H1 (cell line): ENCODE measurements around the gene GTF2H3. TPM values are rescaled to one million over a fixed set of nuclear protein-coding genes. Genes with fewer than 3 reads are reported as not detected.

Experiments
- CTCF ChIA-PET: fragments of 300-600 bp; sonication (Branson Sonifier 250); formaldehyde crosslinking; loops from one replicate; lab custom pipeline; 2021; ENCODE audit not compliant: partially characterized antibody; lab: Charles Lee
- POLR2A ChIA-PET: fragments of 300-600 bp; sonication (Branson Sonifier 250); formaldehyde crosslinking; loops from one replicate; lab custom pipeline; 2021; ENCODE audit warnings: inconsistent platforms; ENCODE audit not compliant: partially characterized antibody; lab: Charles Lee
- DNase-seq, 2 experiments: peaks; one replicate each; pipeline versions ENCODE4 v3.0.0 to v3.0.0-alpha.2; 2010 to 2022; ENCODE audit warnings: low spot score in 2 of 2, low read depth in 1 of 2, mixed read lengths in 1 of 2
- FAIRE-seq: peaks from 2 replicates; lab custom pipeline; 2011; peaks lifted over from hg19 to GRCh38; lab: Jason Lieb, UNC
- H2AFZ ChIP-seq: 2 replicates; pipeline ENCODE4 v1.8.1; 2012; ENCODE audit warnings: low read length, inconsistent platforms
- H2AK5ac ChIP-seq: 2 replicates; pipeline ENCODE4 v1.6.1; 2013; ENCODE audit warnings: low read depth, low read length
- H2BK120ac ChIP-seq: replicated peaks from 2 replicates; pipeline ENCODE3; 2013; ENCODE audit warnings: low read depth, low read length, inconsistent platforms
- H2BK12ac ChIP-seq: 2 replicates; pipeline ENCODE4 v1.6.1; 2013; ENCODE audit warnings: low read depth, low read length
- H2BK15ac ChIP-seq: 2 replicates; pipeline ENCODE4 v1.6.1; 2013; ENCODE audit warnings: low read length
- H2BK20ac ChIP-seq: 2 replicates; pipeline ENCODE4 v1.6.1; 2013; ENCODE audit warnings: low read length
- H2BK5ac ChIP-seq: 2 replicates; pipeline ENCODE4 v1.6.1; 2013; ENCODE audit warnings: low read depth, low read length
- H3K14ac ChIP-seq: 2 replicates; pipeline ENCODE4 v1.6.1; 2013; ENCODE audit warnings: inconsistent platforms; ENCODE audit not compliant: insufficient read length
- H3K18ac ChIP-seq: 2 replicates; pipeline ENCODE4 v1.6.1; 2013; ENCODE audit warnings: low read length; ENCODE audit errors: extremely low read depth
- H3K23ac ChIP-seq: 2 replicates; pipeline ENCODE4 v1.6.1; 2013; ENCODE audit warnings: inconsistent platforms; ENCODE audit not compliant: insufficient read length
- H3K23me2 ChIP-seq: 2 replicates; pipeline ENCODE4 v1.6.1; 2013; ENCODE audit warnings: low read depth, low read length
- H3K27ac ChIP-seq: 2 replicates; pipeline ENCODE4 v1.6.1; 2011; ENCODE audit warnings: low read depth, low read length, inconsistent platforms
- H3K27me3 ChIP-seq, 4 experiments: replicated peaks in 1 of 4; 1 replicate in 1 of 4; 2 replicates in 3 of 4; pipeline versions ENCODE4 v1.6.1 to v1.8.1; 2011 to 2013; ENCODE audit warnings: low read length in 3 of 4, mild to moderate bottlenecking in 3 of 4, inconsistent platforms in 2 of 4, mixed read lengths in 2 of 4, moderate library complexity in 1 of 4; ENCODE audit not compliant: control insufficient read depth in 3 of 4, insufficient read depth in 3 of 4; ENCODE audit errors: extremely low read depth in 1 of 4
- H3K36me3 ChIP-seq, 4 experiments: 2 replicates each; pipeline versions ENCODE4 v1.6.1 to v1.8.1; 2011 to 2013; ENCODE audit warnings: mild to moderate bottlenecking in 4 of 4, low read length in 3 of 4, moderate library complexity in 2 of 4, control low read depth in 1 of 4, inconsistent platforms in 1 of 4; ENCODE audit not compliant: insufficient read depth in 4 of 4, control insufficient read depth in 2 of 4
- H3K4ac ChIP-seq: replicated peaks from 2 replicates; pipeline ENCODE3; 2013; ENCODE audit warnings: low read length, low read depth, mixed read lengths, inconsistent platforms; ENCODE audit not compliant: insufficient read length
- H3K4me1 ChIP-seq, 4 experiments: replicated peaks in 1 of 4; 1 replicate in 1 of 4; 2 replicates in 3 of 4; pipeline versions ENCODE4 v1.6.1 to v1.8.1; 2011 to 2013; ENCODE audit warnings: low read length in 3 of 4, inconsistent platforms in 2 of 4, mixed read lengths in 1 of 4; ENCODE audit not compliant: insufficient read depth in 4 of 4, control insufficient read depth in 3 of 4
- H3K4me2 ChIP-seq, 2 experiments: 2 replicates each; pipeline versions ENCODE4 v1.6.1 to v1.8.1; 2011 to 2013; ENCODE audit warnings: low read depth in 2 of 2, low read length in 2 of 2, control low read depth in 1 of 2, inconsistent platforms in 1 of 2, mild to moderate bottlenecking in 1 of 2; ENCODE audit not compliant: insufficient read depth in 1 of 2
- H3K4me3 ChIP-seq, 4 experiments: fragments of 200-600, 300-600 bp in 1 of 4; sonication (generic), shearing (Covaris generic), sonication (Bioruptor Twin) in 1 of 4; 2 replicates each; pipeline versions ENCODE4 v1.5.1 to v1.8.1; 2011 to 2016; ENCODE audit warnings: low read length in 4 of 4, low read depth in 3 of 4, control low read depth in 2 of 4, inconsistent platforms in 2 of 4, mild to moderate bottlenecking in 2 of 4, mixed read lengths in 1 of 4, moderate library complexity in 1 of 4; ENCODE audit not compliant: insufficient read depth in 2 of 4; ENCODE audit errors: extremely low read depth in 1 of 4
- H3K56ac ChIP-seq: replicated peaks from 2 replicates; pipeline ENCODE3; 2013; ENCODE audit warnings: low read depth, mild to moderate bottlenecking, mixed read lengths, low read length, inconsistent platforms; ENCODE audit not compliant: insufficient read length
- H3K79me1 ChIP-seq: 2 replicates; pipeline ENCODE4 v1.6.1; 2013; ENCODE audit warnings: low read depth, low read length, control low read depth
- H3K79me2 ChIP-seq, 2 experiments: 2 replicates each; pipeline versions ENCODE4 v1.6.1 to v1.8.1; 2012 to 2013; ENCODE audit warnings: low read length in 2 of 2, mild to moderate bottlenecking in 2 of 2, inconsistent platforms in 1 of 2; ENCODE audit not compliant: insufficient read depth in 2 of 2, control insufficient read depth in 1 of 2
- H3K9ac ChIP-seq, 4 experiments: replicated peaks in 1 of 4; 1 replicate in 1 of 4; 2 replicates in 3 of 4; pipeline versions ENCODE4 v1.6.1 to v1.8.1; 2011 to 2013; ENCODE audit warnings: low read depth in 3 of 4, low read length in 3 of 4, control low read depth in 2 of 4, mild to moderate bottlenecking in 2 of 4, moderate library complexity in 2 of 4, inconsistent platforms in 1 of 4; ENCODE audit errors: extremely low read depth in 1 of 4
- H3K9me3 ChIP-seq, 2 experiments: 2 replicates each; pipeline versions ENCODE4 v1.6.1 to v1.8.1; 2012 to 2013; ENCODE audit warnings: mild to moderate bottlenecking in 2 of 2, moderate library complexity in 2 of 2, control low read depth in 1 of 2, inconsistent platforms in 1 of 2, low read depth in 1 of 2, low read length in 1 of 2, mixed read lengths in 1 of 2; ENCODE audit not compliant: insufficient read depth in 2 of 2
- H4K20me1 ChIP-seq, 2 experiments: replicated peaks in 1 of 2; 2 replicates each; pipeline versions ENCODE3 to v1.8.1; 2011 to 2013; ENCODE audit warnings: inconsistent platforms in 2 of 2, low read length in 2 of 2, mild to moderate bottlenecking in 1 of 2; ENCODE audit not compliant: insufficient read depth in 2 of 2, control insufficient read depth in 1 of 2
- H4K5ac ChIP-seq: 2 replicates; pipeline ENCODE4 v1.6.1; 2013; ENCODE audit warnings: low read length, low read depth, mixed read lengths, inconsistent platforms; ENCODE audit not compliant: insufficient read length
- H4K8ac ChIP-seq: 2 replicates; pipeline ENCODE4 v1.8.0; 2013; ENCODE audit warnings: mild to moderate bottlenecking, moderate library complexity, low read length, inconsistent platforms; ENCODE audit not compliant: insufficient read depth; ENCODE audit errors: extremely low read depth
- H4K91ac ChIP-seq: replicated peaks from 2 replicates; pipeline ENCODE3; 2013; ENCODE audit warnings: low read length, mixed read lengths, inconsistent platforms; ENCODE audit not compliant: insufficient read length
- ATF2 ChIP-seq: IDR thresholded peaks from 2 replicates; pipeline ENCODE4 v1.6.1; 2012; ENCODE audit warnings: low read length, inconsistent platforms
- CBX5 ChIP-seq: fragments of 300-800, 300-1000 bp; sonication (generic); IDR thresholded peaks from 2 replicates; pipeline ENCODE4 v1.7.1; 2016; ENCODE audit warnings: antibody characterized with exemption, low read length, low read depth
- HDAC6 ChIP-seq: IDR thresholded peaks from one replicate; pipeline ENCODE4 v1.7.1; 2012; ENCODE audit warnings: low read depth, mild to moderate bottlenecking, inconsistent platforms, low read length, moderate library complexity
- KDM5A ChIP-seq: fragments of 200-600 bp; IDR thresholded peaks from 2 replicates; pipeline ENCODE4 v1.7.1; 2012; ENCODE audit warnings: mild to moderate bottlenecking, low read length, inconsistent platforms, mixed read lengths
- POLR2A ChIP-seq, 2 experiments: IDR thresholded peaks; 1 replicate in 1 of 2; 2 replicates in 1 of 2; pipeline ENCODE4 v1.6.1; 2011; ENCODE audit warnings: low read depth in 2 of 2, low read length in 2 of 2, mild to moderate bottlenecking in 2 of 2; ENCODE audit errors: control extremely low read depth in 1 of 2
- POLR2AphosphoS5 ChIP-seq: IDR thresholded peaks from 2 replicates; pipeline ENCODE4 v1.6.1; 2011; ENCODE audit warnings: low read depth, low read length
- POU5F1 ChIP-seq: IDR thresholded peaks from 2 replicates; pipeline ENCODE4 v1.6.1; 2011; ENCODE audit warnings: low read depth, mild to moderate bottlenecking, low read length, moderate library complexity
- RFX5 ChIP-seq: IDR thresholded peaks from 2 replicates; pipeline ENCODE4 v1.6.1; 2011; ENCODE audit warnings: low read depth, low read length, improper control_type of control experiment, borderline replicate concordance
- RNF2 ChIP-seq: fragments of 200-900, 300-1000 bp; sonication (generic); IDR thresholded peaks from 2 replicates; pipeline ENCODE4 v1.7.1; 2016; ENCODE audit warnings: borderline replicate concordance, low read depth, mild to moderate bottlenecking, antibody characterized with exemption, low read length; ENCODE audit not compliant: poor library complexity, severe bottlenecking; ENCODE audit errors: missing control alignments
- SRF ChIP-seq: IDR thresholded peaks from 2 replicates; pipeline ENCODE4 v1.6.1; 2011; ENCODE audit warnings: mild to moderate bottlenecking, low read depth, low read length, moderate library complexity
- SUZ12 ChIP-seq: fragments of 200-600 bp; sonication (generic); IDR thresholded peaks from 2 replicates; pipeline ENCODE4 v1.6.1; 2012; ENCODE audit warnings: mild to moderate bottlenecking, inconsistent platforms, low read length, moderate library complexity, mixed read lengths
- TAF1 ChIP-seq: IDR thresholded peaks from 2 replicates; pipeline ENCODE4 v1.6.1; 2011; ENCODE audit warnings: mild to moderate bottlenecking, low read depth, low read length
- ZNF274 ChIP-seq: IDR thresholded peaks from 2 replicates; pipeline ENCODE4 v1.7.0; 2012; ENCODE audit warnings: low read length, borderline replicate concordance; ENCODE audit errors: extremely low read depth
- WGBS, 2 experiments: shearing (Covaris generic) in 1 of 2; methylation state at CpG; one replicate each; pipeline versions ENCODE4 v1.1.6 to v1.1.7; 2013 to 2015; ENCODE audit warnings: low lambda C conversion rate in 2 of 2, mixed read lengths in 2 of 2, inconsistent platforms in 1 of 2, low coverage in 1 of 2, missing lambda C conversion rate in 1 of 2; ENCODE audit not compliant: insufficient replicate concordance in 2 of 2, insufficient coverage in 1 of 2, insufficient read length in 1 of 2; ENCODE audit errors: extremely low coverage in 1 of 2, missing lambda C conversion rate in 1 of 2; 5-methylcytosine and 5-hydroxymethylcytosine counted together
- polyA plus RNA-seq, 7 experiments: library from polyadenylated mRNA; depleted of rRNA in 3 of 7; stranded (reverse) in 5 of 7; unstranded in 2 of 7; fragments of >200 nt in 5 of 7; fragments of 200-250 nt in 2 of 7; gene quantifications; 1 replicate in 5 of 7; 2 replicates in 1 of 7; 4 replicates in 1 of 7; pipeline versions ENCODE4 v1.2.1 to v1.2.3, GENCODE V29; 2011 to 2013; ENCODE audit warnings: missing spikeins in 2 of 7, mixed read lengths in 2 of 7
- total RNA-seq: library from RNA; stranded (reverse); fragmentation: NEBNext Ultra II Directional; extraction: Animal tissue kit (Norgen Biotek cat#: 25700); gene quantifications from 2 replicates; pipeline ENCODE4 v1.2.1, GENCODE V29; 2021

GTF2H3 gene
- total and polyA plus RNA-seq, 2 of the 8 experiments (the other 6 are each of a cell fraction or from before 2014, with no cell fraction given): 21.0 to 32.1 TPM

- no peak overlapping the region for H2BK120ac ChIP-seq
- H3K4me3 ChIP-seq: no peak overlapping the region
- no peak overlapping the region for H3K56ac ChIP-seq
- FAIRE-seq: no peak
- WGBS, 2 experiments: 91% methylated on average over 8 of the region's 8 CpGs; no CpG with 5 or more reads in 1 of the 2 experiments
- no peaks in the 10 kb centered on the region for H3K9me3 ChIP-seq
- DNase-seq: no peak
- H4K20me1 ChIP-seq: peaks cover 2 to 4% of the 10 kb centered on the region in 2 experiments
- H4K8ac ChIP-seq: no peak overlapping the region
- no peak overlapping the region for H3K4ac ChIP-seq
- H3K4me2 ChIP-seq: no peak overlapping the region
- H3K9ac ChIP-seq: no peak overlapping the region
- no peak overlapping the region for H2BK12ac ChIP-seq
- no peak overlapping the region for H3K18ac ChIP-seq
- no peak overlapping the region for H2BK15ac ChIP-seq
- H3K27me3 ChIP-seq: no peaks in the 10 kb centered on the region
- H3K36me3 ChIP-seq: peaks cover 35 to 76% (median 63%) of the 10 kb centered on the region in 4 experiments
- H2AK5ac ChIP-seq: no peak overlapping the region
- no peaks in the 10 kb centered on the region for H3K4me1 ChIP-seq
- H3K79me1 ChIP-seq: no peaks in the 10 kb centered on the region; the same call in 1 of the 2 replicates
- no peak overlapping the region for H4K5ac ChIP-seq
- H2AFZ ChIP-seq: no peak overlapping the region
- H3K23me2 ChIP-seq: no peaks in the 10 kb centered on the region
- H3K27ac ChIP-seq: no peak overlapping the region
- H2BK20ac ChIP-seq: no peak overlapping the region
- CTCF ChIA-PET: interaction anchor here (0.7 to 1.3 kb wide), 4 partner anchors 9 to 52 kb away, joined by 3 to 4 read pairs (median 4); no protein-coding TSS in a partner anchor
- no peak overlapping the region for H4K91ac ChIP-seq
- H3K79me2 ChIP-seq: no peaks in the 10 kb centered on the region
- POLR2A ChIA-PET: interaction anchor here (1.0 to 2.8 kb wide), 8 partner anchors 9 to 353 kb away, joined by 3 to 10 read pairs (median 5); partner anchors contain the start of gene DDX55
- no peak overlapping the region for H2BK5ac ChIP-seq
- no peak overlapping the region for H3K23ac ChIP-seq
- H3K14ac ChIP-seq: no peak overlapping the region
- no peak for TF ChIP-seq ATF2
- no peak for TF ChIP-seq TAF1
- TF ChIP-seq CBX5: no peak
- TF ChIP-seq RFX5: no peak
- TF ChIP-seq ZNF274: no peak
- no peak for TF ChIP-seq HDAC6
- TF ChIP-seq SRF: no peak
- TF ChIP-seq RNF2: no peak
- TF ChIP-seq POLR2AphosphoS5: no peak
- no peak for TF ChIP-seq SUZ12
- TF ChIP-seq POLR2A (IDR thresholded peaks at IDR 0.05; ENCODE audit: control extremely low read depth in 1 of 2, low read depth in 2 of 2, low read length in 2 of 2): no peak
- TF ChIP-seq KDM5A: no peak
- no peak for TF ChIP-seq POU5F1
These were observed 12.5 kb upstream of the GTF2H3 start for GRCh38 chr12:123621101-123621500.
